Colonic mucosa (tissue), 4 donors: Measurements from ENCODE around the gene USP7. TPM values are rescaled to one million over a fixed set of nuclear protein-coding genes. Genes with fewer than 3 reads are reported as not detected.
A peak's percentile ranks its signal among the peaks of the same experiment; 100 is the strongest.

Experiments
- DNase-seq: peaks from one replicate; pipeline ENCODE4 v3.0.0-alpha.2; 2020
- H3K27ac ChIP-seq: fragments of 200-600 bp; one replicate; pipeline ENCODE4 v1.8.0; 2021
- H3K27me3 ChIP-seq: fragments of 200-600 bp; one replicate; pipeline ENCODE4 v1.8.0; 2021
- H3K36me3 ChIP-seq: fragments of 200-600 bp; one replicate; pipeline ENCODE4 v1.8.0; 2021
- H3K4me1 ChIP-seq: fragments of 200-600 bp; one replicate; pipeline ENCODE4 v1.8.0; 2021; ENCODE audit warnings: mild to moderate bottlenecking
- H3K4me3 ChIP-seq: fragments of 200-600 bp; one replicate; pipeline ENCODE4 v1.8.0; 2021
- H3K9ac ChIP-seq, 2 donors: one replicate each; pipeline ENCODE4 v1.7.0; 2013; ENCODE audit warnings: control low read depth in 2 of 2, low read depth in 2 of 2, low read length in 2 of 2
- H3K9me3 ChIP-seq: fragments of 200-600 bp; one replicate; pipeline ENCODE4 v1.8.0; 2021
- intact Hi-C: fragments of 100-400 bp; cut with DNase I; formaldehyde crosslinking; loops from one replicate; pipeline ENCODE4 v1.14.1; 2022
- total RNA-seq, 2 donors: library from RNA; stranded (reverse); fragmentation: NEBNext Ultra II Directional in 1 of 2; extraction: Animal tissue kit (Norgen Biotek cat#: 25700) in 1 of 2; gene quantifications; one replicate each; pipeline ENCODE4 v1.2.1, GENCODE V29; 2021
- TF ChIP-seq, protein P1 (sequence below): fragments of 200-600 bp; IDR thresholded peaks from one replicate; pipeline ENCODE4 v1.8.0; 2022; ENCODE audit warnings: antibody characterized with exemption, mild to moderate bottlenecking
- donor health status: healthy.
- donor health status: DM: no; HTN: no; CAD: no.
- donor health status: DM: no; HTN: no; CAD: no.

USP7 gene
- total RNA-seq, 2 donors from 2014 or later, result 147 to 176 TPM

DNA sequence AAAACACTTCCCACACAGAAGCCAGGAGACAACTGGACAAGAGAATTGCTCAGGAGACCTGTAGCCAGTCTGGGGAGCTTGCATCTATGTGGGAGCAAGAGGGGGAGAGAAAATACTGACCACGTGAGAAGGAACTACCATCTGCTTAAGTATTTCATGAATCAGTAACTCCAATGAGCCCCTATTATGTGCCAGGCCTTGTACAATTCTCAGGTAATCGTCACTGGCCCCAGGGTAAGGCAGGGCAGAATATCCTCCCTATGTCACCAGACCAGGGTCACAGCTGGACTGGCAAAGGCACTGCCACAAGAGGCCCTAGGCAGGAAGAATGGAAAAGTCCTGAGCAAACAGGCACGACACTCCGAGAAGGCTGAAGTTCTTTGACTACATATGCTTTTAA, 25.9 kb downstream of the USP7 start:
- no peak overlapping the region for H3K9ac ChIP-seq
- H3K36me3 ChIP-seq, result no peaks in the 10 kb centered on the region
- TF ChIP-seq, protein P1, sequence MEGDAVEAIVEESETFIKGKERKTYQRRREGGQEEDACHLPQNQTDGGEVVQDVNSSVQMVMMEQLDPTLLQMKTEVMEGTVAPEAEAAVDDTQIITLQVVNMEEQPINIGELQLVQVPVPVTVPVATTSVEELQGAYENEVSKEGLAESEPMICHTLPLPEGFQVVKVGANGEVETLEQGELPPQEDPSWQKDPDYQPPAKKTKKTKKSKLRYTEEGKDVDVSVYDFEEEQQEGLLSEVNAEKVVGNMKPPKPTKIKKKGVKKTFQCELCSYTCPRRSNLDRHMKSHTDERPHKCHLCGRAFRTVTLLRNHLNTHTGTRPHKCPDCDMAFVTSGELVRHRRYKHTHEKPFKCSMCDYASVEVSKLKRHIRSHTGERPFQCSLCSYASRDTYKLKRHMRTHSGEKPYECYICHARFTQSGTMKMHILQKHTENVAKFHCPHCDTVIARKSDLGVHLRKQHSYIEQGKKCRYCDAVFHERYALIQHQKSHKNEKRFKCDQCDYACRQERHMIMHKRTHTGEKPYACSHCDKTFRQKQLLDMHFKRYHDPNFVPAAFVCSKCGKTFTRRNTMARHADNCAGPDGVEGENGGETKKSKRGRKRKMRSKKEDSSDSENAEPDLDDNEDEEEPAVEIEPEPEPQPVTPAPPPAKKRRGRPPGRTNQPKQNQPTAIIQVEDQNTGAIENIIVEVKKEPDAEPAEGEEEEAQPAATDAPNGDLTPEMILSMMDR, result no peak
- intact Hi-C loops, result no loop called here
- peaks cover 10% of the 10 kb centered on the region for H3K4me1 ChIP-seq
- no peak for DNase-seq
- no peak overlapping the region for H3K4me3 ChIP-seq
- H3K27ac ChIP-seq, result no peak overlapping the region
- no peaks in the 10 kb centered on the region for H3K27me3 ChIP-seq
- H3K9me3 ChIP-seq, result no peaks in the 10 kb centered on the region

DNA sequence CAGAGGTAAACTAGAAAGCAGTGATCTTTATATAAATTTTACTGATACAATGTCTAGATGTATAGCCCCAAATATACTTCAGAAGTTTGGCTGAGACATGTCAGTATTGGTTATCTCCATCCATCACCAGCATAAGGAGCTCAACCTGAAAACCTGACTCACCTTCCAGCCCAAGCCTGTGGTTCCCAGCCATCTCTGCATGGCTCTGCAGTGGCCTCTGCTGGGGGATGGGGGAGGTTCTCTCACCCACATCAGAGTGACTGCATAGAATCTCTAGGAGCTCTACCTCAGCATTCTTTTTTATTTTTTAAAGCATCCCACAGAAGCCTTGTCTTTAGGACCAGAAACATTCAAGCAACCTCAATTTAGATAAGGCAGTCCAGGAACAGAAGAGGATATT, 27.3 kb downstream of the USP7 start:
- TF ChIP-seq, protein P1, result peak; percentile 50
- no peaks in the 10 kb centered on the region for H3K27me3 ChIP-seq
- intact Hi-C loops, result no loop called here
- H3K4me1 ChIP-seq, result no peaks in the 10 kb centered on the region
- H3K9ac ChIP-seq, result no peak overlapping the region
- DNase-seq, result no peak
- no peaks in the 10 kb centered on the region for H3K36me3 ChIP-seq
- no peak overlapping the region for H3K4me3 ChIP-seq
- H3K27ac ChIP-seq, result no peak overlapping the region
- no peaks in the 10 kb centered on the region for H3K9me3 ChIP-seq

DNA sequence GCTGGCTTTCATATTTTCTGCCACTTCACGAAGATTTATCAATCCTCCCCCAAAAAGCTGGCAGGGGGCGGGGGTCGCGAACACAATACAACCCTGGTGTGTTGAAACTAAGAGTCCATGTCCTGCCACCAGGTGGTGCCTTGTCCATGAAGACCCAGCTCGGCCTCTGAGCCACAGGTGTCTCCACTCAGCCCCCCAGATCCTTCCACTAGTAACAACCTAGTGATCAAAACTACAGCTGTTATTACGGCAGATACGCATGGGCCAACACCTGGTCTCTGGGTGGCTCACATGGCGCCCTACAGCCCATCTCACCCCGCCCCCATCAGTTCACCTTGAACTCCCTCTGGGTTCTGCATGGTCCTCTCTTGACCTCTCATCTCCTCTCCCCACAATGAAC, 27.7 kb downstream of the USP7 start:
- Histone ChIP-seq H3K4me1 (no peaks in the 10 kb centered on the region), H3K27me3 (no peaks in the 10 kb centered on the region), H3K4me3 (no peak overlapping the region), H3K36me3 (no peaks in the 10 kb centered on the region), H3K9me3 (no peaks in the 10 kb centered on the region), H3K9ac (no peak overlapping the region), H3K27ac (no peak overlapping the region)
- intact Hi-C loops, result no loop called here
- no peak for DNase-seq
- TF ChIP-seq, protein P1, result no peak

DNA sequence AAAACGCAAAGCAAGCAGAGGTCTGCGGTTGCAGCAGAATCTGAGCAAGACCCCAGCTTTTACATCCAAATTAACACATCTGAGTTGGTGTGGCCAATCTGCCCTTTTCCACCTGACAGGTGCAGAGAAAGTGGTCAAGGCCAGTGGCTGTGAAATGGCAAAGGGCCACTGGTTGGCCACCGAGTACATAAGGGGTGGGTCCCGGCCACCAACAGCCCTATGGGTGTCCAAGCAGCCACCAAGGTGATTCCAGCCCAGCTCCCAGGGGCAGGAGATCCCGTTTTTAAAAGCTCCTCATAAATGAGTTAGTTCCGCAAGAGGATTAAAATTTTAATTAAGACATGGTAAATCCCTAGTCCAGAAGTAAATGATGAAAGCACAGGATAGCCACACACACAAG, 29.1 kb downstream of the USP7 start:
- Histone ChIP-seq H3K4me1 (no peaks in the 10 kb centered on the region), H3K4me3 (no peak overlapping the region), H3K9me3 (no peaks in the 10 kb centered on the region)

GRCh38 chr16:8931859-8932258, 31.8 kb downstream of the USP7 start:
- Histone ChIP-seq H3K9ac (no peak overlapping the region), H3K27ac (no peak overlapping the region), H3K27me3 (no peaks in the 10 kb centered on the region), H3K9me3 (no peaks in the 10 kb centered on the region), H3K36me3 (no peaks in the 10 kb centered on the region), H3K4me1 (peaks cover 3% of the 10 kb centered on the region), H3K4me3 (no peak overlapping the region)
- DNase-seq, result peak; percentile 51
- intact Hi-C loops, result no loop called here
- TF ChIP-seq, protein P1, result no peak

More for the DNA sequence above, 29.1 kb downstream of the USP7 start:
- TF ChIP-seq, protein P1, result no peak
- Histone ChIP-seq H3K27me3 (no peaks in the 10 kb centered on the region), H3K36me3 (no peaks in the 10 kb centered on the region), H3K9ac (no peak overlapping the region), H3K27ac (no peak overlapping the region)
- no peak for DNase-seq
- intact Hi-C loops, result no loop called here
